Smooth muscle cell (in vitro differentiated cells): ENCODE measurements around the gene KCNQ5. TPM values are rescaled to one million over a fixed set of nuclear protein-coding genes. Genes with fewer than 3 reads are reported as not detected.

Experiments used
- DNase-seq: peaks from one replicate; lab custom pipeline; 2025; ENCODE audit not compliant: unreplicated experiment; lab: John Stamatoyannopoulos, UW
- H2AFZ ChIP-seq: fragments of 200-600 bp; sonication (generic); 2 replicates; pipeline ENCODE4 v1.6.0; 2016; ENCODE audit warnings: antibody characterized with exemption, low read depth, mild to moderate bottlenecking
- H3F3A ChIP-seq: fragments of 200-600 bp; sonication (generic); 2 replicates; pipeline ENCODE4 v1.6.0; 2017; ENCODE audit warnings: antibody characterized with exemption, low read depth
- H3K27ac ChIP-seq: fragments of 200-600 bp; sonication (generic); 2 replicates; pipeline ENCODE4 v1.5.1; 2016; ENCODE audit warnings: low read depth, mild to moderate bottlenecking
- H3K27me3 ChIP-seq: fragments of 200-600 bp; sonication (generic); 2 replicates; pipeline ENCODE4 v1.6.1; 2016; ENCODE audit warnings: low read depth, mild to moderate bottlenecking
- H3K36me3 ChIP-seq: fragments of 200-600 bp; sonication (generic); 2 replicates; pipeline ENCODE4 v1.5.1; 2016; ENCODE audit warnings: low read depth
- H3K4me1 ChIP-seq: fragments of 200-600 bp; sonication (generic); 2 replicates; pipeline ENCODE4 v1.5.1; 2016; ENCODE audit warnings: low read depth
- H3K4me2 ChIP-seq: fragments of 200-600 bp; sonication (generic); 2 replicates; pipeline ENCODE4 v1.6.0; 2016; ENCODE audit warnings: mild to moderate bottlenecking
- H3K4me3 ChIP-seq: fragments of 200-600 bp; sonication (generic); 2 replicates; pipeline ENCODE4 v1.5.1; 2016; ENCODE audit warnings: mild to moderate bottlenecking
- H3K79me2 ChIP-seq: fragments of 200-600 bp; sonication (generic); 2 replicates; pipeline ENCODE4 v1.6.0; 2016; ENCODE audit warnings: low read depth, mild to moderate bottlenecking
- H3K9ac ChIP-seq: fragments of 200-600 bp; sonication (generic); 2 replicates; pipeline ENCODE4 v1.6.0; 2016; ENCODE audit warnings: low read depth
- H3K9me3 ChIP-seq: fragments of 200-600 bp; sonication (generic); replicated peaks from 2 replicates; pipeline ENCODE4 v1.5.1; 2016; ENCODE audit warnings: low read depth
- H4K20me1 ChIP-seq: fragments of 200-600 bp; sonication (generic); 2 replicates; pipeline ENCODE4 v1.6.0; 2016; ENCODE audit warnings: low read depth
- WGBS: methylation state at CpG from one replicate; pipeline ENCODE4 v1.1.7; 2016; ENCODE audit warnings: low lambda C conversion rate; 5-methylcytosine and 5-hydroxymethylcytosine counted together
- polyA plus RNA-seq: library from polyadenylated mRNA; unstranded; fragments of >200 nt; fragmentation: Nextera tagmentation; extraction: Ambion mirVana; gene quantifications from 2 replicates; pipeline ENCODE4 v1.2.1, GENCODE V29; 2016
- total RNA-seq: library from RNA; depleted of rRNA; stranded (reverse); fragments of >200 nt; gene quantifications from 2 replicates; pipeline ENCODE4 v1.2.3, GENCODE V29; 2014
- TF ChIP-seq, protein P1 (sequence below): fragments of 200-600 bp; sonication (generic); IDR thresholded peaks from 2 replicates; pipeline ENCODE4 v1.5.1; 2017; ENCODE audit warnings: borderline replicate concordance, mild to moderate bottlenecking, antibody characterized with exemption; ENCODE audit not compliant: insufficient read depth, poor library complexity, severe bottlenecking

KCNQ5 gene
- total and polyA plus RNA-seq, 2 experiments from 2014 or later: 1.2 to 2.0 TPM

DNA sequence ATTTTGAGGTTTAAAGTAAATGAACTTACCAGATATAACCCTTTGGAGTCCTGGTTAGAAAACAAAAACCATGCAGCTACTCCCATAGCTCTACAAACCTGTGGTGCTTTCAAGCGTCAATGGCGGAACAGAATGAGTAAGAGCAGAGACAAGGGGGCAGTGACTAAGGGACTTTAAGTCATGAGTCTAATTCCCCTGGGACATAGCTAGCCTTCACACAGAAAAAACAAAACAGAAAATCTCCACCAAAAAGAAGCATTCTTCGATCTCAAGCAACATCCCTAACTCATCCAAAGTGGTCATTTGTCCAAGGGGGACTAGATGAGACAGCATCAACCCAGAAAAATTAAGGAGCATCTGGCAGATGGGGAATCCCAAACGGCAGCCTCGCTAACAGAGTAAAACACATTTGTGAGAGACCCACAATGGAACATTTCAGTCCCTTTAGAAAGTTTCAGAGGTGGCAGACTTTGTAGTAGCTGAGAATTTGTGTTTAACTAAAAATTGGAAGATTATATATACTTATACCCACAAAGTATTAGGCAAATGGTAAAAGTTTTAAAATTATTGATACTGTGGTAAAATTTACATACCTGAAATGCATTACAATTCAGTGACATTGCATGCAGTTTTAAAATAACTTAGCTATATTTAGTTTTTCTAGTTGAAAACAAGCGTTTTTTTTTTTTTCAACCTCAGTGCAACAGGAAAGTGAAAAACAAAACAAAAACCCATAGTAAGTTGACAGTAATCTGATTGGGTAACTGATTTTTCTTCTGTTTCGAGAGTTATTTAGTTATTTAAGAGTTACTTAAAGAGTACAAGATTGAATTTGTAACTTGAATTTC lies 67.5 kb downstream of the KCNQ5 start:
- WGBS: 94% methylated on average over 7 of the region's 7 CpGs
- H4K20me1 ChIP-seq: no peaks in the 10 kb centered on the region
- no peaks in the 10 kb centered on the region for H3F3A ChIP-seq
- H3K9ac ChIP-seq: no peak overlapping the region
- TF ChIP-seq, protein P1, sequence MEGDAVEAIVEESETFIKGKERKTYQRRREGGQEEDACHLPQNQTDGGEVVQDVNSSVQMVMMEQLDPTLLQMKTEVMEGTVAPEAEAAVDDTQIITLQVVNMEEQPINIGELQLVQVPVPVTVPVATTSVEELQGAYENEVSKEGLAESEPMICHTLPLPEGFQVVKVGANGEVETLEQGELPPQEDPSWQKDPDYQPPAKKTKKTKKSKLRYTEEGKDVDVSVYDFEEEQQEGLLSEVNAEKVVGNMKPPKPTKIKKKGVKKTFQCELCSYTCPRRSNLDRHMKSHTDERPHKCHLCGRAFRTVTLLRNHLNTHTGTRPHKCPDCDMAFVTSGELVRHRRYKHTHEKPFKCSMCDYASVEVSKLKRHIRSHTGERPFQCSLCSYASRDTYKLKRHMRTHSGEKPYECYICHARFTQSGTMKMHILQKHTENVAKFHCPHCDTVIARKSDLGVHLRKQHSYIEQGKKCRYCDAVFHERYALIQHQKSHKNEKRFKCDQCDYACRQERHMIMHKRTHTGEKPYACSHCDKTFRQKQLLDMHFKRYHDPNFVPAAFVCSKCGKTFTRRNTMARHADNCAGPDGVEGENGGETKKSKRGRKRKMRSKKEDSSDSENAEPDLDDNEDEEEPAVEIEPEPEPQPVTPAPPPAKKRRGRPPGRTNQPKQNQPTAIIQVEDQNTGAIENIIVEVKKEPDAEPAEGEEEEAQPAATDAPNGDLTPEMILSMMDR: no peak
- no peaks in the 10 kb centered on the region for H3K27me3 ChIP-seq
- H3K9me3 ChIP-seq: no peaks in the 10 kb centered on the region
- H3K79me2 ChIP-seq: no peaks in the 10 kb centered on the region
- H3K4me3 ChIP-seq: no peak overlapping the region
- no peak overlapping the region for H3K4me2 ChIP-seq
- H3K27ac ChIP-seq: no peak overlapping the region
- no peaks in the 10 kb centered on the region for H3K4me1 ChIP-seq
- no peak overlapping the region for H2AFZ ChIP-seq
- DNase-seq: no peak
- H3K36me3 ChIP-seq: no peaks in the 10 kb centered on the region

DNA sequence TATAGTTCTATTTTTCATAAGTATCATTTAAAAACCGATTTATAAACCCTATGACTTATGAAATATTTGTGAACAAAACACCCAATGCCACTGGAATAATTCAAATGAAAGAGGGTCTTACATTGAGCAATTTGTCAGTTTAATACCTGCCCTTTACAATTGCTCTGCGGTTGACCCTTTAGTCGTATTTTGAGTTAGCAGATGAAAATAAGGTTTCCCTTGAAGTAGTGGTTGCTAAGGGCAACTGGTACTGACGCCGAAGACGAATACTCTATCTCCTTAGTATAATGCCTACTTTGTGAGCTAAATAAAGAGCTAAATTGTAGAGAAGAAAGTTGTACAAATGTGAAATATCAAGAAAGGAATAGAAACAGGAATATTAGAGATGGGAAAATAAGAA lies 69.4 kb downstream of the KCNQ5 start:
- Histone ChIP-seq H3K4me2 (no peak overlapping the region), H3K27me3 (no peaks in the 10 kb centered on the region), H3K4me1 (no peaks in the 10 kb centered on the region), H3K9me3 (no peaks in the 10 kb centered on the region), H4K20me1 (no peaks in the 10 kb centered on the region), H3K27ac (no peak overlapping the region), H3K9ac (no peak overlapping the region), H3F3A (no peaks in the 10 kb centered on the region), H2AFZ (no peak overlapping the region), H3K4me3 (no peak overlapping the region), H3K36me3 (no peaks in the 10 kb centered on the region), H3K79me2 (no peaks in the 10 kb centered on the region)
- 91% methylated on average over 6 of the region's 6 CpGs for WGBS
- no peak for DNase-seq
- TF ChIP-seq, protein P1: no peak

DNA sequence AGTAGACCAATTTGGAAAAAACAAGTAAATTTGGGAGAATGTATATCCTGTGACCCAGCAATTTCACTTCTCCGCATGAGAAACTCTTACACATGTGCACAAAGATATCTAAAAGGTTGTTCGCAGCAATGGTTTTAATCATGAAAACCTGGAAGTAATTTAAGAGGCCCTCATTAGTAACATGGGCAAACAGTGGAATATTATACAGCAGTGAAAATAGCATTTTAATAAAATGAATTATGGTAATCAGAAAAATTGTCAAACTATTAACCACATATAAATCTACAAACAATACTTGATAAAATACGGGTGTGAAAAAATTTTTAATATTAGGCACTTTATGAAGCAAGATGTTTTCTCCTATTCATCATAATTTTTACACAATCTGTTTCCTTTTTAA lies 74.2 kb downstream of the KCNQ5 start:
- no peak overlapping the region for H2AFZ ChIP-seq
- no peak overlapping the region for H3K4me3 ChIP-seq
- no peaks in the 10 kb centered on the region for H3K4me1 ChIP-seq
- H3K79me2 ChIP-seq: no peaks in the 10 kb centered on the region
- WGBS: 96% methylated on average over 3 of the region's 3 CpGs
- no peak overlapping the region for H3K27ac ChIP-seq
- no peaks in the 10 kb centered on the region for H3K27me3 ChIP-seq
- no peaks in the 10 kb centered on the region for H3F3A ChIP-seq
- H3K9ac ChIP-seq: no peak overlapping the region
- no peaks in the 10 kb centered on the region for H3K9me3 ChIP-seq
- no peaks in the 10 kb centered on the region for H4K20me1 ChIP-seq
- no peaks in the 10 kb centered on the region for H3K36me3 ChIP-seq
- DNase-seq: no peak
- H3K4me2 ChIP-seq: no peak overlapping the region
- TF ChIP-seq, protein P1: no peak

DNA sequence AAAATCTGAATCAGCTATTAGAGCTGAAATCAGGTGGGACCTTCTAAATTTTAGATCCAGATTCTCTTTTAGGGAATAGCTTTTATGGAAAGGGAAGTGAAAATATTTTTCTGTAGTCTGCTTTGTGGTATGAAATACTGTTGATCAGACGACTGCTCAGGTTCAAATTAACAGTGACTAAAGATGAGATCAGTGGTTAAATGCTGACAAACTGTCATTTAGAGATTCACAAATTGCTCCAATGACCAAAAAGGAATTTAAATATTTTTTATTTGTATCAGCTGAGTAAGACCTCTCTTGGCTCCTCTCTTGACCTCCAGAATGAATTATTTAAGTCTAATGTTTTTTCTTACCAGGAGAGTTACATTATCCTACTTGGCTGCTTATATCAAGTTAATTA lies 77.3 kb downstream of the KCNQ5 start:
- H3K27me3 ChIP-seq: no peaks in the 10 kb centered on the region
- TF ChIP-seq, protein P1: no peak
- H3K36me3 ChIP-seq: no peaks in the 10 kb centered on the region
- H4K20me1 ChIP-seq: no peaks in the 10 kb centered on the region
- H3K4me2 ChIP-seq: no peak overlapping the region
- 88% methylated on average over 1 of the region's 1 CpG for WGBS
- no peak overlapping the region for H3K27ac ChIP-seq
- H3K4me1 ChIP-seq: no peaks in the 10 kb centered on the region
- H3K79me2 ChIP-seq: no peaks in the 10 kb centered on the region
- H3K9ac ChIP-seq: no peak overlapping the region
- no peaks in the 10 kb centered on the region for H3F3A ChIP-seq
- no peaks in the 10 kb centered on the region for H3K9me3 ChIP-seq
- DNase-seq: no peak
- H2AFZ ChIP-seq: no peak overlapping the region
- H3K4me3 ChIP-seq: no peak overlapping the region
